Daoy (cell line): ENCODE results near the gene CLIC6. TPM values are rescaled to one million over a fixed set of nuclear protein-coding genes. Genes with fewer than 3 reads are reported as not detected.
"Not testable (repeated sequence)": the region's sequence is repeated elsewhere in the genome, so short reads cannot be mapped to it uniquely, and the experiment has no call there.

Experiments
- DNase-seq: peaks from one replicate; pipeline ENCODE4 v3.0.0-alpha.2; 2015; ENCODE audit warnings: low read depth
- total RNA-seq: library from RNA; depleted of rRNA; stranded (reverse); fragments of >200 nt; shearing (Covaris generic); gene quantifications from 2 replicates; pipeline ENCODE4 v1.2.3, GENCODE V29; 2014

Gene CLIC6
- total RNA-seq, 1 experiment from 2014 or later = 2.1 TPM

DNA sequence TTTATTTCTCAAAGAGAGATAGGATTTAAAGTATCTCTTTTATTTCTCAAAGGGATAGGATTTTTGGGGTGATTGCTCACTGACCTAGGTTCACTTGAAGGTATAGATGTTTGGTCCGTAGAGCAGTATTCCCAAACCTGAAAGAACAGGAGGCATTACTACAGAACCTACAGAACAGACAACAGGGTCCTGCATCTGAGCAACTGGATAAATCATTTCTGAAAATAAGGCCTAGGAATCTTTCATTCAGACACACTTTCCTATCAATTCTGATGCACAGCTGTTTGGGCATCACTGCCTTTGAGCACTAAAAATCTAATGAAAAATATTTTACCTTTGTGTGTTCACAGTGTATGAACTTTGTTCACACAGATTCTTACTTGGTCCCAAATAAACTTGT lies 17.2 kb upstream of the CLIC6 start:
- no peak for DNase-seq

- no peak for DNase-seq
Measured at GRCh38 chr21:34653522-34653921, 15.3 kb upstream of the CLIC6 start.

DNA sequence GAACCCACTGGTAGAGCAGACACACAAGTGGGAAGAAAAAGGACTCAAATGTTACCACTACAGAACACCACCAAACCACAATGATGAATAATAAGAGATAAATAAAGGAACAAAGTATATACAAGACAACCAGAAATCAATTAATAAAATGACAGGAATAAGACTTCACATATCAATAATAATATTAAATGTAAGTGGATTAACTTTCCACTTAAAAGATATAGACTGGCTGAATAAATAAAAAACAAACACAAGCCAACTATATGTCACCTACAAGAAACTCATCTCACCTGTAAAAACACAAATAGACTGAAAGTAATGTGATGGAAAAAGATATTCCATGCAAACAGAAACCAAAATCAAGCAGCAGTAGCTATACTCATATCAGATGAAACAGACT lies 6.9 kb upstream of the CLIC6 start:
- DNase-seq = no peak

DNA sequence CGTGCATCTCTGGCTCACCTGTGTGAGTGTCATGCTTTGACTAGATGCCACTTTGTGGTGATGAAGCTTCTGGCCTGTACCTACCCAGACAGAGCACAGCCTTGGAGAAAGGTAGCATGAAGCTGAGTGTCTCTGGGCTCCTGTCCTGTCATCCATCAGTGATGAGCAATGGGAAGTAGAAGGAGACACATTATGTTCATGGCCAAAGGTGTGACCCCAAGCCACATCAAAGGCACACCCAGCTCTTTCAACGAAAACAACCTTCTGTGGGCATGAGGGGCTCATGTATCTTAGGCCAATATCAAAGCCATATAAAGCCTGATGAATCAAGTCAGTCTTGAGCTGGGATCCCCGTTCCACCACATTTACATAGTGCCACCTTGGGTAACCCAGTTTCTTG lies 1.0 kb upstream of the CLIC6 start:
- DNase-seq = no peak

DNA sequence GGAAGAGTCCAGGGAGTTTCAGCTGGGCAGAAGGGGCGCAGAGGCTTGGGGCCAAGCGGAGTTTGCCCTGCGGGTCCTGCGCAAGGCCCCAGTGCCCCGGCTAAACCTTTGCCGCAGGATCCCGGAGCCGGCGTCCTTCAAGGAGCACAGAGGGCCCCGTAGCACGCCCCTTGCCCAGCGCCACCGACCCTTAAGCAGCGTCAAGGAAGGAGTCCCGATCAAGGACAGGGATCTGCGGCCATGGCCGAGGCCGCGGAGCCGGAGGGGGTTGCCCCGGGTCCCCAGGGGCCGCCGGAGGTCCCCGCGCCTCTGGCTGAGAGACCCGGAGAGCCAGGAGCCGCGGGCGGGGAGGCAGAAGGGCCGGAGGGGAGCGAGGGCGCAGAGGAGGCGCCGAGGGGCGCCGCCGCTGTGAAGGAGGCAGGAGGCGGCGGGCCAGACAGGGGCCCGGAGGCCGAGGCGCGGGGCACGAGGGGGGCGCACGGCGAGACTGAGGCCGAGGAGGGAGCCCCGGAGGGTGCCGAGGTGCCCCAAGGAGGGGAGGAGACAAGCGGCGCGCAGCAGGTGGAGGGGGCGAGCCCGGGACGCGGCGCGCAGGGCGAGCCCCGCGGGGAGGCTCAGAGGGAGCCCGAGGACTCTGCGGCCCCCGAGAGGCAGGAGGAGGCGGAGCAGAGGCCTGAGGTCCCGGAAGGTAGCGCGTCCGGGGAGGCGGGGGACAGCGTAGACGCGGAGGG lies 520 bp downstream of the CLIC6 start:
- peak; percentile 53 for DNase-seq

- DNase-seq = not testable (repeated sequence)
Measured at GRCh38 chr21:34669880-34670219, 1.1 kb downstream of the CLIC6 start.

DNA sequence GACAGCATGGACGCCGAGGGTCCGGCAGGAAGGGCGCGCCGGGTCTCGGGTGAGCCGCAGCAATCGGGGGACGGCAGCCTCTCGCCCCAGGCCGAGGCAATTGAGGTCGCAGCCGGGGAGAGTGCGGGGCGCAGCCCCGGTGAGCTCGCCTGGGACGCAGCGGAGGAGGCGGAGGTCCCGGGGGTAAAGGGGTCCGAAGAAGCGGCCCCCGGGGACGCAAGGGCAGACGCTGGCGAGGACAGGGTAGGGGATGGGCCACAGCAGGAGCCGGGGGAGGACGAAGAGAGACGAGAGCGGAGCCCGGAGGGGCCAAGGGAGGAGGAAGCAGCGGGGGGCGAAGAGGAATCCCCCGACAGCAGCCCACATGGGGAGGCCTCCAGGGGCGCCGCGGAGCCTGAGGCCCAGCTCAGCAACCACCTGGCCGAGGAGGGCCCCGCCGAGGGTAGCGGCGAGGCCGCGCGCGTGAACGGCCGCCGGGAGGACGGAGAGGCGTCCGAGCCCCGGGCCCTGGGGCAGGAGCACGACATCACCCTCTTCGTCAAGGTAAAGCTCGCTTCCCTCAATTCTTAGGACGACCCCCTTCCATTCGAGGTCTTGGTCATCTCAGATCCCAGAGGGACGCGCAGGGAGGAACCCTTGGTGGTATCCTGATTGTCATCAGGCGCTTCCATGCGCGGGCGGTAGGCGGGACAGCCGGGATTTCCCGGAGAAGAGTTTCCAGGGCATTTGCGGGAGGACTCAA lies 1.6 kb downstream of the CLIC6 start:
- DNase-seq = peak; percentile 60

DNA sequence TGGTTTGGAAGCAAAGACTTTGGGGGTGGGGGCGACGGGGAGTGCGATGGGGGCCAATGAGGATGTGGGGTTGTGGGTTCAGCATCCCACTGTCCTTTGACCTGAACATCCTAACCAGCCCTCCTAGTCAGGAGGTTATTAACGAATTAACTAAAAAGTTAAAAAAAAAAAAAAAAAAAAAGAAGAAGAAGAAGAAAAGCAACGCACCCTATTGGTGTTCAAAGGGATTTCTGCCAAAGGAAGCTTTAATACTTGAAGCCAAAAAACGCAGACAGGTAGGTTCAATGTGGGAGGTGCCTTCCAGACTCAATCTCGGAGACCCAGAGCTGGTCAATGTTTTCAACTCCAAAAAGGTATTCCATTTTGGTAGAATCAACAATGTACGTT lies 2.2 kb downstream of the CLIC6 start:
- no peak for DNase-seq

- no peak for DNase-seq
Measured at GRCh38 chr21:34671462-34671861, 2.7 kb downstream of the CLIC6 start.

DNA sequence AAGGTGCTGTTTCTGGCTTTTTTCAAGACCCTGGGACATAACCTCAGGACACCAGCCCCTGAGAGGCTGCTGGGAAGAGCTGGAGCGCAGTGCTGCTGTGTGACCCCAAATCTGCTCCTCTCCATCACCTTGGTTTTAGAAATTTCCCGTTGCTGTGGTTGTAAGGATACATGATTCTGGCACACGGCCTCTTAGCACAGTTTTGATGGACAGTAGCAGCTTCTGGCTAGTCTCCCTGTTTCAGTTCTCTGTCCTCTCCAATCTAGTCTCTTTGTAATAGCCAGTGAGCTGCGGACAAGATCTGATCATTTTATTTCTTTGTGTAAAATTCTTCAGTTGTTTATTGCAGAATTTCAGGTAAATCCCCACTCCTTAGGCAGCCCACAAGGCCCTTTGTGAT lies 3.1 kb downstream of the CLIC6 start:
- no peak for DNase-seq

DNA sequence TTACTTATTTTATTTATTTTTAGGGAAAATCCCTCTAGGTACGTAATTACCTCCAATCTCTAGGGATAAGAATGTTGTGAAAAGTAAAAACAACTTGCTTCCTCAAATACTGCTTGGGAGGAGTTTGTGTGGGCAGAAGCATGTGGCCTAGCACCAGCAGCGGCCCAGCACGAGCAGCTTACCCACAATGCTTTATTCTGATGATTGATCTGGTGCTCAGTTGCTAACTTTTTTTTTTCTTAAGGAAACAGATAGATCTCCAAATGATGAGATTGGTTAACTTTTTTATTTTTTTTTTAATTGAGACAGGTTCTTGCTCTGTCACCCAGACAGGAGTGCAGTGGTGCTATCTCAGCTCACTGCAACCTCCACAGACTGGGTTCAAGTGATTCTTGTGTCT lies 4.2 kb downstream of the CLIC6 start:
- DNase-seq = no peak

DNA sequence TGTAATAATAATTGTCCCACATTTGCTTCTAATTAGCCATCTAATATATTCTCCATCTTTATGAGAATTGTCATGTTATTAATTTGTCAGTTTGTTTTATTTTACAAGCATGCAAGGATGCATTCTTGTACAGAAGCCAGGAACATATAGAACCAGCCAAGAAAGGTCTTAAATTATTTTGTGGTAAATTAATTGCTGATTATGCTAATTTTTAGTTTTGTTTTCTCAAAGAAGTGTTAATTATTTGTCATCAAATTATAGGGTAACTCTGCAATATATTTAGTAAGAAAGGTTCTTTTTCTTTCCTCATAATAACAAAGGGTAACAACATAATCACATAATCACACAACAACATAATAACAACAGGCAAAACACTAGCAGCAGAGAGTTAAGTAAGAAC lies 5.7 kb downstream of the CLIC6 start:
- no peak for DNase-seq

DNA sequence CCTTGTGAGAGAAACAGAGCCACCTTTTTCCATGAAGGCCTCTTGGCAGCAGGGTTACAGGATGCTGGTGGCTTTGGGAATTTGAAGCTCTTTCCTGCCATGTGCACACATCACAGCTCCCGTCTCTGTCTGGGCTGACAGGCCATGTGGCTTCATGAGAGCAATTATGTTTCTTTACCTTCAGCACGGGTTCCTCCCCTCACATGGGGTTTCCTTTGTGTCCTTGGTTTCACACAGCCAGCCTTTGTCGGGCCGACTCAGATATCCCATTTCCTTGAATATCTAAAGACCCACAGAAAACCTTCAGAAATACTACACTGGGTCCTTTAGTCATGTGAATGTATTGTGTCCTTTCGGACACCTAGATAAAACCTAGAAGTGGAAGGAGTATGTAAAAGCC lies 7.1 kb downstream of the CLIC6 start:
- DNase-seq = no peak

- DNase-seq = no peak
Measured at GRCh38 chr21:34679051-34679450, 10.3 kb downstream of the CLIC6 start.

- DNase-seq = no peak
Measured at GRCh38 chr21:34684174-34684876, 15.5 kb downstream of the CLIC6 start.

DNA sequence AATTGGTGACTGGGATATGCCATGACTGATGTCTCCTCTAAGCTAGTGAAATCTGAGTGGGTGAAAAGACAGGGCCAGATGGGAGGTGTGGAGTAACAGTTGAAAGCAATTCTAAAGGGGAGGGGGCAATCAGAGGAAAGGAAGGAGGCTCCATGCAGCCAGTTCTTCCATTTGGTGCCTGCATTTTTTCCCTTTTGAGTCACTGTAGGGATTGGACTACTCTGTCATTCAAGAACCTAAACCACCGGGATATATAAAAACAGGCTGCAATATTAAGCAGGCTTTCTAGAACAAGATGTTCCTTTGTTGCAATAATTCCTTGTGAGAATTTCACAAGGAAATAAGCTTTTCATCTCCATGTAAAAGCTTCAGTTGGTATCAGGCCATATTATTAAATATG lies 18.3 kb downstream of the CLIC6 start:
- no peak for DNase-seq

- no peak for DNase-seq
Measured at GRCh38 chr21:34687745-34688144, 19.0 kb downstream of the CLIC6 start.

DNA sequence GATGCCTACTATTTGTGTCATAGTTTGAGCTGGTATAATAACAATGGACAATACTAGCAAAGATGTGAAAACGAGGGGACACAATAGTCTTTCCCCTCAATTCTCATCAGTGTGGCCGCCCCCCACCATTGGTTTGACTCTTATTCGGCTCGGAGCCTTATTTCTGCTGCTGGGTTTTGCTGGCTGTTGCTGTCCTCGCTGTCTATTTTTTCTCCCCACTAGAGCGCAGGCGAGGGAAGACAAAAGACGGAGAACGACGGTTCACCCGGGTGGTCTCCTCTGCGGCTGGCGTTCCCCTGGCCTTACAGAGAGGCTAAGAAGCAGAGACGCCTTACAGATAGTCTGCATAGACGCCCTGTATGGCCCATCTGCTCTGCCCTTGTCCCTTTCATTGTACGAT lies 19.4 kb downstream of the CLIC6 start:
- DNase-seq = no peak

DNA sequence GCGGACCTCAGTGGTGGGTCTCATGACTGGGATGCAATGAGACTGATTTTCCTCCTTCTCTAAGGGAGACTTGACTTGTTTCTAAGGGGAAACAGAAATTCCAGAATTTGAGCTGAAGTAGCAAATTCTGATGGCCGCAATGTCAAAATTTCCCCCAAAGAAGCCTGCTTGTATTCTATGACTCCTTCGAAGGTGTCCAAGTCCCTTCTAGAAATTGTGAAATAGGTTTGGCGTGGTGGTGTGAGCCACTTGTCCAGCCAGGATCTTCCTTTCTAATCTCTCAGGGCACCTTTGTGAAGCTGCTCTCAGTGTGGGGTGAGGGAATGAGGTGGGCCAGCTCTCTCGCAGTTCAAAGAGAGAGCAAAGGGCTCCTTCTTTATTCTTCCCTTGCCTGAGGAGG lies 19.9 kb downstream of the CLIC6 start:
- DNase-seq = no peak

GRCh38 chr21:34690041-34690792 lies 21.4 kb downstream of the CLIC6 start:
- DNase-seq = no peak

GRCh38 chr21:34690793-34691175 lies 22.0 kb downstream of the CLIC6 start:
- DNase-seq = no peak

- DNase-seq = no peak
Measured at GRCh38 chr21:34691390-34692032, 22.7 kb downstream of the CLIC6 start.
